GM21528 (cell line): Measurements from ENCODE around the gene LRRC30.
"Not testable (repeated sequence)": the region's sequence is repeated elsewhere in the genome, so short reads cannot be mapped to it uniquely, and the experiment has no call there.

Experiments
- ATAC-seq: cut with Tn5 transposase; IDR thresholded peaks from one replicate; pipeline ENCODE4 v1.9.1; 2021; ENCODE audit warnings: mild to moderate bottlenecking, moderate library complexity; ENCODE audit not compliant: unreplicated experiment, low FRiP score

LRRC30 gene

DNA sequence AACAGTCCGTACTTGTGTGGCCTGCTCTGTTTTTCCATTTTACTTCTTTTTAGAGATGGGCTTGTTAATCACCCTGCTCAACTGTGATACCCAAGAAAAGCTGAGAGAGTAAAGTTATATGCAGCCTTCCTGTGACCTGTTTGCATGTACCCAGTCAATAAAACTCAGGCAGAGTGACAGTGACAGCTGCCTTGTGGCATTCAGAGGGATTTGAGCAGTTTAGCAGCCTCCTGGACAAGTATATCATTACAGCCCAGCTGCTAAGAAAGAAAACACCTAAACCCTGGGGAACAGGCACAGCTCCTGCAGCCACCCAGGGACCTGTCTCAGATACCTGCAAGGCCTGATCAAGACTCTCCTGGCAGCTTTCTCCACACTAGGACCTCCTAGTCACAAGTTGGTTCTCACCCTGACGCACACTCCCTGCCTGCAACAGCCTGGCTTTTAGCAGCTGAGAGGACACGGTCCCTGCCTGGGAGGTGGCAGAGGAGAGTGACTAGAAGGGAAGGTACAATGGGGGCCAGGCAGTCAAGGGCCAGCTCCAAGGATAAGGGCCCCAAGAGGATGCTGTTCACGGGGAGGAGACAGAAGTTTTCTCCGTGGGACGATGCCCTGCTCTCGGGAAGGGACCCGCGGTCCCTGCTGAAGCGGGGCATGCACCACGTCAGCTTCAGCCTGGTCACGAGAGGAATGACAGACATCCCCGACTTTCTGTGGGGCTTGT lies at the start of gene LRRC30:
TSS of gene LRRC30 (plus strand) at position 464 of the 724 bp plus-strand sequence. CDS start at position 514, 50 bp downstream.
- ATAC-seq, result no peak

GRCh38 chr18:7185701-7186100 lies 45.2 kb upstream of the LRRC30 start:
- ATAC-seq, result no peak

DNA sequence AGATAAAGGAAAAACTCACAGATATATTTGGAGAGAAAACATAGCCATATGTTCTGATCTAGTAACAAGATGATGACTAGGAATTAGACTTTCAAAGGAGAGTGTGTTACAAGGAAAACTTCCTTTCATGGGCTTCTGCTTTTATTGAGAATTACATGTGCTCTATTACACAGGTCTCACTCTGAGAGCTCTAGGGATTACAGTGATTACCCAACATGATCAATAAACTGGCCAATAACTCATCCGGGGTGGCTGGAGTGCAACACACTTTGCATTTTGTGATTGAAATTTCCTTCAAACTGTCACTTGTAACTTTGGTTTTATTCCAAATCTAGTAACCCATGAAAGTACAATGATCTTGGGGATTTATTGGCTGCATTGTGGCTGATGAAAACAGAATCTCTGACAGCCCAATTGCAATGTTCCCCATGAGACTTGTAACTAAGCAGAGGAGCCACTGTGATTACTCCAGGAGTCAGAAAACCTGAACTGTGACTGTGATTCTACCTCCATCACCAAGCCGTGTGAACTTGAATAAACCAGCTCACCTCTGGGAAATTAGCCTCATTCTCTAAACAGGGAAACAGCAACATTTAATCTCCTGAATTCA lies 40.2 kb upstream of the LRRC30 start:
- no peak for ATAC-seq

DNA sequence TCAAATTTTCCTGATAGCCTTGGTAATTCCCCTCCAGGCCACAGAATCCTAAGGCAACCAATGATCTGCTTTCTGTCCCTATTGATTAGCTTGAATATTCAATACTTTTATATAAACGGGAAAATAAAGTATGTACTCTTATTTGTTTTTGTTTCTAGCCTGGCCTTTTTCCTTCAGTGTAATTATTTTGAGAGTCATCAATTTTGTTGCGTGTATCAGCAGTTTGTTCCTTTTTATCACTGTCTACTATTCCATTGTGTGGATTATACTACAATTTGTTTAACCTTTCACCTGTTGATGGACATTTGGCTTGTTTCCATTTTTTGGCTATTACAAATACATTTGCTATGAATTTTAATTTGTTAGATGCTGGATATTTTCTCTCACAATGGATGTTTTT lies 39.2 kb upstream of the LRRC30 start:
- ATAC-seq, result no peak

DNA sequence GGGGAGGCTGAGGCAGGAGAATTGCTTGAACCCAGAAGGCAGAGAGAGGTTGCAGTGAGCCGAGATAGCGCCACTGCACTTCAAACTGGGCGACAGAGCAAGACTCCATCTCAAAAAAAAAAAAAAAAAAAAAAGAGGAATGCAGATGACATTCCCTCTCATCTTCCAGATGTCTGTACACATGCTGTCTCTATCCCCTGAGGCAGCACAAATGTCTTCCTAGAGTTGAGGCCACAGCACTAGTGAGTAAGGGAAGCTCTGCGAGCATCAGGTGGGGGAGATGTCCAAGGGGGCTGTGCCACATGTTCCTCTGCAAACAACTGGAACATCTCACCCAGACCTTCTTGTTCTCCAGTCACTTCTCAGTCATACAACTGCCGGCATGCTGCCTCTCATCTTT lies 35.6 kb upstream of the LRRC30 start:
- no peak for ATAC-seq

DNA sequence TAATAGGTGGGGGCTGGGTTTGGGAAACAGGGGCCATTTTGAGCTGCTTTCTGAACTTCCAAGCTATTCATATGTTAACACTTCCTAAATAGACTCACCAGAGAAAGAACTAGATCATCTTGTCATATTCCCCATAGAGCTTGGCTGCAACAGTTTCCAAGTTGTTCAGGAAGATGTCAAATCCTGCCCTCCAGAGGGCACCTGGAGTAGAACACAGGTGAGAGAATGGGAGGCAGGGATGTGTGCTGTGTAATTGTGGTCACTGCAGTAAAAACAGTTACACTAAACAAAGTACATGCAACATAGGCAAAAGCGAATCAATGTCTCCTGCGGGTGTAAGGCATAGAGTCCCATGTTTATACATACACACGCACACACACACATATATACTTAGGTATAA lies 34.5 kb upstream of the LRRC30 start:
- ATAC-seq, result no peak

GRCh38 chr18:7197854-7198253 lies 33.0 kb upstream of the LRRC30 start:
- ATAC-seq, result no peak

GRCh38 chr18:7198326-7198725 lies 32.6 kb upstream of the LRRC30 start:
- no peak for ATAC-seq

DNA sequence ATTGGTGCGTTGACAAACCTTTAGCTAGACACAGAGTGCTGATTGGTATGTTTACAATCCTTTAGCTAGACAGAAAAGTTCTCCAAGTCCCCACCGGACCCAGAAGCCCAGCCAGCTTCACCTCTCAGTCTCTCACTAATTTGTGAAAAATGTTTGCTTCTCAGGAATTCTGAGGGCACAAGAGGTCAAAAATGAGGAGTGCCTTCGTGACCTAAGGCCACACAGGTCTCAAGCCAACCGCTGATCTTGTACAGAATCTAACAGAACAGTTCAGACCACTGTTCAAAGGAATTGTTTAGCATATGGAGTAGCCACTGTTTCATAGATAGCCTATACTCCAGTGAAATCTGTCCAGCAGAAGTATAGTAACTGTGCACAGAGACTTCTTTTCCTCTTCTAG lies 29.8 kb upstream of the LRRC30 start:
- no peak for ATAC-seq

- ATAC-seq, result no peak
Observed at GRCh38 chr18:7202169-7202568, 28.7 kb upstream of the LRRC30 start.

- ATAC-seq, result not testable (repeated sequence)
Observed at GRCh38 chr18:7203601-7204000, 27.3 kb upstream of the LRRC30 start.

GRCh38 chr18:7205346-7205745 lies 25.5 kb upstream of the LRRC30 start:
- ATAC-seq, result no peak

DNA sequence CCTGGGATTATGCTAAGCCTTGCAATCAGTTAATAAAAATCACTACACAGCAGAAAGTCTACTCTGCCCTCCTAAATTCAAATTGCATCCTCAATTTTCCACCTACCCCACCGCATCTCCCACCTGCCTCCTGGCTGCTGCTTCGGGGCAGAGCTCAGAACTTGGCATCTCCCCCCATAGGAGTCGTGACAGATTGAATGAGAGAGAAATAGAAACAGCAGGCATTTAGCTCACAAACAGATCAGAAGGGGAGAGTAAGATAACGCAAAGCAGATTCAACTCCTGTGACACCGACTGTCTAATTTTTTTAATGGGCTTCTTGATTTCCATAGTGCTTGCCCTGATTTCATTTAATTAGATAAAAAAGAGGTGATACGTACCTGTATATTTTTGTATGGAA lies 24.7 kb upstream of the LRRC30 start:
- no peak for ATAC-seq

DNA sequence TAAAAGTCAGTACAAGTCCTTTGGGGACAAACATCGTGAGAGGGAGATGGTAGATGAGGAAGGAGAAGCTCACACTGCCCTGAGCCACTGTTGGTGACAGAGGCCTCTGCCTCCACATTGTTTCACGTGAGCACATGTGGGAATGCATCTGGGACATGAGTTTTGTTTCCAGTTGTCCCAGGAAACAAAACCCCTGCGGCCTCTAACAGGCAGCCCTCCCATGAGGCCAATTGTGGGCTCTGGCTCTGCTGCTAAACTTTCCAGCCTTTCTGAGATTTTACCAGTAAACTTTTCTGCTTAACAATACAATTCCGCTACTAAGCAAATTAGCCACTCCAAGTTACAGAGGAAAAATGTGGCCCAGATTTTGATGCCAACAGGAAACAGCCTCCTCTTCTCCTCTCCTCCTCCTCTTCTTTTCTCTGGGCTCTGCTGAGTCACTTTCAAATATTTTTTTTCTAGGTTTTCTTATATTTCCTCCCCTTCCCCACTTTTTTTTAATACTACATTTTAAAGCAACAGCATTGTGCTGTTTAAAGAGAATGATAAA lies 23.4 kb upstream of the LRRC30 start:
- no peak for ATAC-seq

DNA sequence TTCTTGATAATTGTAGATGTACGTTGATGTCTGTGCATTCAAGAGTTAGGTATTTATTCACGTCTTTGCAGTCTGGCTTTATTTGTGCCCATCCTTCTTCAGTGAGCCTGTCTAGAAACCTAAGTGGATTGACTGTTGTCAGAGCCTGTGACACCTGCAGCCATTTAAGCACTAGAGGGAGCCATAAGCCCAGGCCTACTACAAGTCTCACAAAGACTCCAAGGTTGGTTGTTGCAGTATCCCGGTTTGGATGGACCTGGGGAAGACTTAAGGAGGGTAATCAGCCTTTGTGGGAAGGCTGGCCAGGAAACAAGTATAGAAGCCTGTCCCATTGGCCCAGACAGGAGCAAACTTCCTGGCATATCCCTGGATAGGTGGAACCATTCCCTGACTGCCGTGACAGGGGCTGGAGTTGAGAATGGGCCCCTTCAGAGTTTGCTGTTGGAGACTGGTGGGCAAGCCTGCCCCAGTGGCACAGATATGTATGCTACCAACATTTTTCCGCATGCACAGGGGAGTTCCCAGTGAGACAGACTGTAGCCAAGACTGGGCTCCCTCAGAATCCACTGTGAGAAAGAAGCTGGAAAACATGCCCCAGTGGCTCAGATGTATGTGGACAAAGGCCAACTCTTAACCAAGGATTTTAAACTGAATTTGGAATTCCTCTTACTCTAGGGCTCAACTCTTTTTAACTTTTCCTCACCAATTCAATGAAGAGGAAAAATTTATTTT lies 9.3 kb upstream of the LRRC30 start:
- ATAC-seq, result no peak

GRCh38 chr18:7224198-7224597 lies 6.7 kb upstream of the LRRC30 start:
- no peak for ATAC-seq

GRCh38 chr18:7232218-7232617 lies 1.3 kb downstream of the LRRC30 start:
- no peak for ATAC-seq

GRCh38 chr18:7233134-7233810 lies 2.4 kb downstream of the LRRC30 start:
- no peak for ATAC-seq

- no peak for ATAC-seq
Observed at GRCh38 chr18:7234091-7234490, 3.2 kb downstream of the LRRC30 start.

DNA sequence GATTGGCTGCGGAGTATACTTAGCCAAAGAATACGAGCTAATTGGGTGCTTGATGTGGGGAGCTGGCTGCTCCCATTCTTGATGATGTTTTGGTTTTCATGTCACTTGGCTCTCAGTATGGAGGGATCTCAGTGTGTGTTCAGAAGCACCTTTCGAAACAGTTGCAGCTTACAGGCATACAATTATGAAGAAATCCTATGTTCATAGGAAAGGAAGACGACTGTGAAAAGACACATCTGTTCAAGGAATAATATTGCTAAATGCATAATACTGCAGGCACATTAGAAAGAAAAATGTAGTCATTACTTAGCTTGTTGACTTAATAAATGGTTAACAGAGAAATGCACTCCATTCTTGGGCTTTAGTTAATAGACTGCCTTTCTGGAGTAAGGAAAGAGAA lies 4.1 kb downstream of the LRRC30 start:
- no peak for ATAC-seq

DNA sequence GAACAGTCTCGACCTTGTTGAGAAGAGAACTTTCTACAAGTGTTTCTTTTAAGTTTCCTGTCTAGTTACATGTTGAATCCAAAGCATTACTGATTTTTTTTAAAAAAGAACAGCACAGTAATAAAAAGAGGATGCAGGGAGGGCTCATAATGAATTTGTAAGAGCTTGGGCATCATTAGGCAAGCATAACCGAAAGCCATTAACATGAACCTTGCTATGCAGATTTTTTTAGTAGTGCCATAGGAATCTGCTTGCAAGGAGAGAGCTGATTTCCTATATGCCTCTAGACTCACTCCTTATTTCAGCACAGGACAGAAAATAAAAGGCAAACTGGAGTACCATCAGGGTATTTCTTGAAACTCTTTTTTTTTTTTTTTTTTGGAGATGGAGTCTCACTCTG lies 5.2 kb downstream of the LRRC30 start:
- no peak for ATAC-seq
